GM19397 (cell line): ENCODE measurements around the gene LY6G6C.

Experiments used
- ATAC-seq: cut with Tn5 transposase; IDR thresholded peaks from one replicate; pipeline ENCODE4 v1.9.1; 2021; ENCODE audit warnings: mild to moderate bottlenecking, moderate library complexity; ENCODE audit not compliant: unreplicated experiment

The LY6G6C gene

GRCh38 chr6:31727717-31728671, 6.4 kb upstream of the LY6G6C start:
- ATAC-seq, result no peak

DNA sequence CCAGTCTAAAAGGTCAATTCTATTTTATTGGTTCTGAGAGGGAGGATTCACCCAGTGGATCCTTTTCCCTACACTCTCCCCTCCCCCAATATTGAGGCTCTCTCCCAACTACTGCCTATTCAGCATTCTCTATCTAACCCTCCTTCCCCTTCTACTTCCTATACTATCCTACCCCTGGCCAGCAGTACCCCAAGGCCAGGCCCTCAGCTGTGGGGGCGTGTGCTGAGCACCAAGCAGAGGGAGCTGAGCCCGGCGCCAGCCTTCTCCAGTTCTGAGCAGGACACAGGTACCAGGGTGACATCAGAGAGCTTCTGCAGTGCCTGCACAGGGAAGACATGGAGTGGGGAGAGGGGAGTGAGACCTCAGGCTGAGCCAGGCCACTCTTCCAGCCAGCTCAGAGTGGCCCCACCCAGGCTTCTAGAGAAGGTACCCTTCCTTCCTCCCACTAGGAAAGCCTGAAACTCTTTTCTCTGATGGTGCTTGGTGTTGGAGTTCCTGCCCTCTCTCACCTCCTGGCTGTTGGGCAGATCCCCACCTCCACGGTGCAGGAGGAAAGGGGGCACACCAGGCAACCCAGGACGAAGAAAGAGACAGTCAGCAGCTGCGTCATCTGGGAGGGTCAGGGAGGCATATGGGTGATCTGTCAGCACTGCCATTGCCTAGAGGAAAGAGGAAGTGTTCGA, 5.6 kb upstream of the LY6G6C start:
- peak; percentile 58 for ATAC-seq

- ATAC-seq, result no peak
Measured at GRCh38 chr6:31725502-31726350, 4.2 kb upstream of the LY6G6C start.

DNA sequence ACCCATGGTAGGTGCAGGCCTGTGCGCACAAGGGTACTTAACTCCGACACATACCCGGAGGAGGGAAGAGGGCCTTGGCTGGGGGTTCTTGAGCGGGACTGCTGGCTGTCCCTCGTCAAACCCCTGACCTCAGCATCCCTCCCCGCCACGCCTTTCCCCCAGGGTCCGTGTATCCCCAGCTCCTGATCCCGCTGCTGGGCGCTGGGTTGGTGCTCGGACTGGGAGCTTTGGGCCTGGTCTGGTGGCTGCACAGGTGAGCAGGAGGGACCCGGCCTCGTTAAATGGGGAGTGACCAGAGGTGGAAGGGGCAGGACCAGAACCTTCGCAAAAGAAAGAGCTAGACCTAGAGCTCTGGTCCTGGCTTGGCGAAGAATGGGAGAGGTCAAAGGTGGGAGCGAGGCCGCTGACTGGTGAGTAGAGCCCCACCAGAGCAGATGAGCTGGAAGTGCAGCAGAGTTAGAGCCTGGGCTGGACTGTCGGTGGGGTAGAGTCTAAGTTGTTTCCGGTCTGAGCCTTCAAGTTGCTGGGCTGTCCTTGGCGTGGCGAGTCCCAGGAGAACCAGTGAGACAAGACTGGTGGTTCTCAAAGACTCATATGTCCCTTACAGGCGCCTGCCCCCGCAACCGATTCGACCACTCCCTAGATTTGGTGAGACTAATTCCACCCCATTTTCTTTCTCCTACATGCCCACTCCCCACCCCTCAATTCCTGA, 2.6 kb upstream of the LY6G6C start:
- no peak for ATAC-seq

DNA sequence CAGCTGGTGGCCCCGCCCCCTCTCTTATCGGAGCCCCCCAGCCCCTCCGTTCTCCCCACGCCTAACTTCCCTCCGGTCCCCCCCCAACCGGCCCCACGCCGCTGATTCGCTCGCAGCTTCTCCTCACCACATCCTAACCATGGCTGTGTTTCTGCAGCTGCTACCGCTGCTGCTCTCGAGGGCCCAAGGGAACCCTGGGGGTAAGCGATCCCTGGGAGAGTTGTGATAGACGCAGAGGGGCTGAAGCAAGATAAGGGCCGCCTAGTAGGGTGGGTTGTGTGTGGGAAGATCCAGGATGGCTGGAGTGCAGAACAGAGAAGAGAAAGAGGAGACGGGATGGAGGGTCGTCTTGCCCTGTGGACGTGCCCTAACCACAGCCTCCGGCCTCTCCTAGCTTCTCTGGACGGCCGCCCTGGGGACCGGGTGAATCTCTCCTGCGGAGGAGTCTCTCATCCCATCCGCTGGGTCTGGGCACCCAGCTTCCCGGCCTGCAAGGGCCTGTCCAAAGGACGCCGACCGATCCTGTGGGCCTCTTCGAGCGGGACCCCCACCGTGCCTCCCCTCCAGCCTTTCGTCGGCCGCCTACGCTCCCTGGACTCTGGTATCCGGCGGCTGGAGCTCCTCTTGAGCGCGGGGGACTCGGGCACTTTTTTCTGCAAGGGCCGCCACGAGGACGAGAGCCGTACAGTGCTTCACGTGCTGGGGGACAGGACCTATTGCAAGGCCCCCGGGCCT, 1.9 kb upstream of the LY6G6C start, which contains the start of gene MPIG6B:
Gene MPIG6B, plus strand, starts transcription at position 129 of the 735 bp plus-strand sequence. Its CDS starts 11 bp downstream, at position 140.
- no peak for ATAC-seq

GRCh38 chr6:31722173-31722572, 627 bp upstream of the LY6G6C start:
- ATAC-seq, result no peak

GRCh38 chr6:31720196-31720770, 1.3 kb downstream of the LY6G6C start:
- no peak for ATAC-seq

- ATAC-seq, result no peak
Measured at GRCh38 chr6:31719001-31719400, 2.5 kb downstream of the LY6G6C start.

DNA sequence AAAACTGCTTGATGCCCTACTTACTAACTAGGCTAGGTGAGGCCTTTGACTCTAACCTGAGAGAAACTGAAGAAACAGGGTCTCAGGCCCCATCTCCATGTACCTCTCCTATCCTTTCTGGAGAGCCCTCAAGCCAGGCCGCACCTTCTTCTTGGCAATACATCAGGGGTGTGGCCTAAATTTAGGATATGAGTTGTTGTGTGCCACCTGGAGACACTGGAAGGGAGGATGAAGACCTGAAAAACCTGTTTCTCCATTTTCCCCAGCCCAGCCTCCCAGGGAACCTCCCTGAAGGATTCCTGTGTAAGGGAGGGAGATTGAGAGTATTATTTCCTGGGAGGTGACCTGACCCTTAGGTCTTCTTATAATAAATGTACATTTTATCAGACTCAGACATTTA, 3.3 kb downstream of the LY6G6C start:
- no peak for ATAC-seq

DNA sequence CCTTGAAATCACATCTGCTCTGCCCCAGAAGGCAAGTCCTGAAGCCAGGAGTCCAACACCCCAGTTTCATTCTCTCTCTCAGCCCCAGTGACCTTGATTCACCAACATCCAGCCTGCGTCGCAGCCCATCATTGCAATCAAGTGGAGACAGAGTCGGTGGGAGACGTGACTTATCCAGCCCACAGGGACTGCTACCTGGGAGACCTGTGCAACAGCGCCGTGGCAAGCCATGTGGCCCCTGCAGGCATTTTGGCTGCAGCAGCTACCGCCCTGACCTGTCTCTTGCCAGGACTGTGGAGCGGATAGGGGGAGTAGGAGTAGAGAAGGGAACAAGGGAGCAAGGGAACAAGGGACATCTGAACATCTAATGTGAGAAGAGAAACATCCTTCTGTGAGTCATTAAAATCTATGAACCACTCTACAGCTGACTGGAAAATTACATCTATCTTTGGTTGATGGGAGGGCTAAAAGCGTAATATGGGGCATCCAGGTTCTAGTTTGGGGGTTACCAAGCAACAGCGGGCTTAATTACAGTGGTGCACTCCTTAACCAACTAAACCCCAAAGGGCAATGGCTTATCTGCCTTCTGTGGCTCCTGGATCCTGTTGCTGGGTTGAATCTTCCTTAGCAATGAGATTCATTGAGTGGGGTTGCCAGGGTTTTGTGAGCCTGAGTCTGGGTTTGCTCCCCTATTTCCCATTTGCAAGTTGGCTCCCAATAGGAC, 3.9 kb downstream of the LY6G6C start:
- no peak for ATAC-seq

- no peak for ATAC-seq
Measured at GRCh38 chr6:31715022-31715958, 6.3 kb downstream of the LY6G6C start, which contains the start of gene LY6G6D. Gene LY6G6D (plus strand): TSS chr6:31715348. CDS start chr6:31715356, 8 bp downstream.

DNA sequence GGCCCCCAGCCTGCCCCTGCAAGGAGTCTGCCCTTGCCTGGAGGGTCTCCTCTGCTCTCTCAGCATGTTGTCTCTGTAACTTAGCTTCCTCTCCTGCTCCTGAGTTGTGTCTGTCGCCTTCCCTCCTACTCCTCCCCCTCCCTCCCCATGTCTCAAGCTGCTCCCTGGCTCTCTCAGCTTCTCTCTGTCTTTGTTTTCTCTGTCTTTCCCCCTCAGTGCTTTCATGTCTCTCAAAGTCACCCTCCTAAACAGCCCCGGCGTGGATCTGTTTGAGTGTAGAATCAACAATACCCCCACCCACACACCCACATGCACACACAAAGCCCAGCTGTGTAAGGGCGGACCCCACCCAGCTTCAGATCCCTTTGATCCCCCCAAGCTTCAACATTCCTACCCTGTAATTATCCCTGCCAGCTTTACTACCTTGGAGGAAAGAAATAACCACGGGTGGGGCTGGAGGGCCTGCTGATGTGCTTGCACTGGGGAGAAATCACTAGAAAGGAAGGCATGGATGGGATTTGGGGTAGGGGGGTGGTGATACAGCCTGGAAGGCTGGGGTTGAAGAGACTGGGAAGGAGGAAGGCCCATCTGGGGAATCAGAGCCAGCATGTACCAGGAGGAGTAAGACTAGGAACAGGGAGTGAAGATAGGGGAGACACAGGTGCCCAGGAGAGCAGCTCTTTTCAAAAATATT, 7.4 kb downstream of the LY6G6C start:
- ATAC-seq, result no peak

- ATAC-seq, result no peak
Measured at GRCh38 chr6:31713465-31713864, 8.1 kb downstream of the LY6G6C start.

DNA sequence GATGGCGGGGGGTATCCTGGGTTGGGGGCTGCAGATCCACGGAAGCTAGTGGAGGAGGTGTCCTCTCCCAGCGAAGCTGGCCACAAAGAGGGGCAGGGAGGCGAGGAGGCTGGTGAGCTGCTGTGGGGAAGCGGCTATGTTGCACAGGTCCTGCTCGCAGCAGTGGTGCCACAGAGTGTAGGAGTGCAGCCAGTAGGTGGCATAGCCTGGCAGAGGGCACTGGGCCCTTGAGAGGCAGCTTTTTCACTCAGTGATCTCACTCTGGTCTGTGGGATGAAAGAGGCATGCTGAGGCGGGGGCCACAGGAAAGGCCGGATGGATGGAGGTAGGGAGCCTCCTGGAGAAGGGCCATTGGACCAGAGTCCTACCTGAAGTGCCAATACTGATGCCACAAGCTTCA, 9.2 kb downstream of the LY6G6C start:
- no peak for ATAC-seq

DNA sequence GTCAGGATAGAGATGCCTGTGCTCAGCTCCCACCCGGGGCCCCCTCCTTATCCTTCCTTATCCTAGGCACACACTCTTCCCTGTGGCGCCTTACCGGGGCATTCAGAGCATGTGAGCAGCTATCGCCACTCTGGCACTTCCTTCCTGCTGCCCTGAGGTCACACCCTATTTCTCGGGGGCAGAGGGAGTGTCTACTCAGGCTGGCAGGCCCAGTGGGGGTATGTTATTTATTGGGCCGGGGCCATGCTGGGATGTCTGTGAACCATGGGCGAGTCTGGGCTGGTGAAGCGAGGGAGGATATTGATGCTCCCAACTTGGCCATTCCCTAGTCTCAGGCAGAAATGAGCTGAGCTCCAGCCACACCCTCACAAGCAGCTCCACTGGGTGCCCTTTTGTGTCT, 10.3 kb downstream of the LY6G6C start:
- ATAC-seq, result no peak

DNA sequence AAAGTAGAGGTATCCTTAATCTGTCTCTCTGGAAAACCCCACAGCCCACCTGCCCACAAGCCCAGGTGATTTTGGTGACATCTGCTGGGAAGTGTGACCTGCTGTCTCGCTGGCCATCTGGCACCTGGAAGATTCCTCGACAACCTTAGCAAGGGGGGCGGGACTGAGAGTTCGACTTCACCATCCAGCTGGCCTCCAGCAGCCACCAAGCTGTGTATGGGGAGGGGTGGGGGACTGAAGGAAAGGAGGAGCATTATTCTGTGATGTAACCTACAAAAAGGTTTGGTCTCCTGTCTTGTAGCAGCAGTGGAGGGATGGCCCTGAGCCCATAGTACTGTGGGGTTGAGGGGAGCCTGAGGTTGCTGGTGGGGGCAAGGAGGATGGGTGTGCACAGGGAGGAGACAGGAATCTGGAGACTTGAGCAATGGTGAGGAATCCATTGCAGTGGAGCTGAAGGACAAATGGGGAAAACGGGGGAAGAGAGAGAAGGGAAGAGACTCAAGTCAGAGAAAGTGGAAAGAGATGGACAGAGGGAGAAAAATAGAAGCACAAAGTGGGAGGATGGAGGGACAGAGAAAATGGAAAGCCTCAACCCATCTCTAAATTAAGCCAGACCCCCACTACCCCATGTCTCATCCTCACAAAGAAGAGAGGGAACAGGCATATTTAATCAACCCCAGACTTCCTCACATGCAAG, 10.9 kb downstream of the LY6G6C start:
- no peak for ATAC-seq
